GM03348 (cell line): ENCODE data around the gene UTRN.
A peak's percentile ranks its signal among the peaks of the same experiment; 100 is the strongest.

Source experiments
- DNase-seq: peaks from one replicate; pipeline ENCODE4 v3.0.0; 2012; ENCODE audit warnings: low spot score

The UTRN gene

GRCh38 chr6:144314003-144314485, 28.9 kb downstream of the UTRN start:
- no peak for DNase-seq

- no peak for DNase-seq
Observed at GRCh38 chr6:144314562-144314961, 29.4 kb downstream of the UTRN start.

GRCh38 chr6:144315226-144315980, 30.3 kb downstream of the UTRN start:
- no peak for DNase-seq

- no peak for DNase-seq
Observed at GRCh38 chr6:144315981-144316861, 31.1 kb downstream of the UTRN start.

GRCh38 chr6:144316862-144317195, 31.7 kb downstream of the UTRN start:
- no peak for DNase-seq

- DNase-seq = peak; percentile 23
Observed at GRCh38 chr6:144317736-144318135, 32.6 kb downstream of the UTRN start.

- DNase-seq = no peak
Observed at GRCh38 chr6:144319211-144319610, 34.1 kb downstream of the UTRN start.

- no peak for DNase-seq
Observed at GRCh38 chr6:144320741-144321140, 35.6 kb downstream of the UTRN start.

- DNase-seq = peak; percentile 64
Observed at GRCh38 chr6:144321839-144322591, 36.9 kb downstream of the UTRN start.

- no peak for DNase-seq
Observed at GRCh38 chr6:144325232-144325631, 40.1 kb downstream of the UTRN start.

- no peak for DNase-seq
Observed at GRCh38 chr6:144326393-144326792, 41.3 kb downstream of the UTRN start.

- no peak for DNase-seq
Observed at GRCh38 chr6:144327081-144327480, 41.9 kb downstream of the UTRN start.

GRCh38 chr6:144330017-144330987, 45.2 kb downstream of the UTRN start:
- DNase-seq = no peak

- peak; percentile 30 for DNase-seq
Observed at GRCh38 chr6:144331491-144331969, 46.4 kb downstream of the UTRN start.

- no peak for DNase-seq
Observed at GRCh38 chr6:144332177-144332576, 47.0 kb downstream of the UTRN start.

- no peak for DNase-seq
Observed at GRCh38 chr6:144334150-144334708, 49.1 kb downstream of the UTRN start.
